ENCODE results near the gene ZMAT3.

- TF ChIP-seq SUZ12 (IDR thresholded peaks at IDR 0.05; ENCODE audit: extremely low read depth, insufficient read depth, insufficient read length) (no peak), YY1 (IDR thresholded peaks at IDR 0.05; ENCODE audit: insufficient read depth, insufficient read length) (no peak), ZNF274 (IDR thresholded peaks at IDR 0.05; ENCODE audit: low read depth, low read length) (no peak)
Measured at GRCh38 chr3:179026636-179027035, 45.0 kb downstream of the ZMAT3 start.

Measured in NT2/D1 (cell line).